Embryonic facial prominence (tissue), 1 donor: ENCODE data around the gene TTC3.

Experiments
- DNase-seq: peaks from one replicate; pipeline ENCODE4 v3.0.0-alpha.2; 2016; ENCODE audit errors: extremely low spot score

TTC3 gene

DNA sequence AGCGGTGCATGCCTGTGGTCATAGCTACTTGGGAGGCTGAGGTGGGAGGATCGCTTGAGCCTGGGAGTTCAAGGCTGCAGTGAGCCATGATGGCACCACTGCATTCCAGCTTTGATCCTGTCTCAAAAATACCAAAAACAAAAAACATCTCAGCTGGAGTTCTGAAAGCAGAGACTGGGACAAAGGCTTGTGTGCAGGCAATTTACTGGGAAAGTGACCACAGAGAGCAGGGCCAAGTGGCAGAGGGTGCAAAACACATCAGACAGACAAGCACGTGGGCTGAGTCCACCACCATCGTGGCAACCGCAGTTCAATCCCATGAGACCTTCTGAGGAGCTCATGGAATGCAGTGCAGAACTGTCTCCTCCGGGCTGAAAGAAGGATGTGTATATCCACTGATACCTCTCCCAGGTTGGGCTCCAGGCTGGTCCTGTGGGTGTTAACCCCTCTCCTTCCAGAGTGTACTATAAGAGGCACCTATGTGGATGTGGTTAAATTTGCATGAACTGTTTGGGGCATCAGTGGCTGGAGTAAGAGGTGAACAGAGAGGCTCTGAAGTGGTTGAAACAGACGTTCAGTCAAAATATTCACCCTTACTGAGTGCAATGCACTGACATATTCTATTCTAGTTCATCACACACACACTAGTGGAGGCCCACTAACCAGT is 11.0 kb upstream of the TTC3 start:
- no peak for DNase-seq

DNA sequence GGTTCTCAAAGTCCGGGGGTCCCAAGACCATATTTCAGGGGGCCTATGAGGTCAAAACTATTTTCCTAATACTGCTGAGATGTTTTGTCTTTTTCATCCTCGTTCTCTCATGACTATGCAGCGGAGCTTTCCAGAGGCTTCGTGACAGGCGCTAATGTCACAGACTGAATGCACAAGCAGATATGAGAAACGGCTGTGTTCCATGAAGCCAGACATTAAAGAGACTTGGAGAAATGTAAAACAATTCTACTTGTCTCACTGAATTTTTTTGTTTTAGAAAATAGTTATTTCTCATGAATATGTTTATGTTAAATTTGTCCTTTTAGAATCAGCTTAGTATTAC is 10.5 kb upstream of the TTC3 start:
- DNase-seq: no peak

DNA sequence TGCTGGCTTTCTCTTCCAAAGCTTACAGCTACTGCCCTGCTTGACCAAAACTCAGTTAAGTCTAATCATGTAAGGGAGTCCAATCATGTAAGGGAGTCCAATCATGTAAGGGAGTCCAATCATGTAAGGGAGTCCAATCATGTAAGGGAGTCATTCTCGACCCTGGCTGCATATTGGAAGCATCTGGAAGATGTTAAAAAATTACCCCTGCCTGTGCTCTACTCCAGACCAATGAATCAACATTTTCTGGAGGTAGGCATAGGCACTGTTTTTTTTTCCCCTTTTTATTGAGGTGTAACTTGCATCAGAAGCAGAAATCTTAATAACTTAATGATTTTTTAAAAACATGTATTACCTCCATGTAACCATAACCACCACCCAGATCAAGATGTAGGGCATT is 9.6 kb upstream of the TTC3 start:
- no peak for DNase-seq

DNA sequence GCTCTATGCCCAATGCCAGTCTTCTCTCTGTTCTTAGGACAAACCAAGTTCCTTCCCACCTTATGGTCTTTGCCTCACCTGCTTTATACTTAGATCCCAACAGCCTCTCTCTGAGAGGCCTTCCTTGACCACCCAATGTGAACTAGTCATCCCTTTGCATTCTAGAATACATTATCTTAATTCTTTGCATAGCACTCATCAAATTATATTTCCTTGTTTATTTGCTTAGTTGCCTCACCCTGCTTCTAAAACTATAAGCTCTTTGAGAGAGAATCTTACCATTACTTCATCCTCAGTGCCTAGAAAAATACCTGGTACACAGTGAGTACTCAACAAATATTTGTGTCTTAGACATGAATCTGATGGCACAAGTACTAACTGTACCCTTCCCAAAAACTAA is 8.2 kb upstream of the TTC3 start:
- DNase-seq: no peak

DNA sequence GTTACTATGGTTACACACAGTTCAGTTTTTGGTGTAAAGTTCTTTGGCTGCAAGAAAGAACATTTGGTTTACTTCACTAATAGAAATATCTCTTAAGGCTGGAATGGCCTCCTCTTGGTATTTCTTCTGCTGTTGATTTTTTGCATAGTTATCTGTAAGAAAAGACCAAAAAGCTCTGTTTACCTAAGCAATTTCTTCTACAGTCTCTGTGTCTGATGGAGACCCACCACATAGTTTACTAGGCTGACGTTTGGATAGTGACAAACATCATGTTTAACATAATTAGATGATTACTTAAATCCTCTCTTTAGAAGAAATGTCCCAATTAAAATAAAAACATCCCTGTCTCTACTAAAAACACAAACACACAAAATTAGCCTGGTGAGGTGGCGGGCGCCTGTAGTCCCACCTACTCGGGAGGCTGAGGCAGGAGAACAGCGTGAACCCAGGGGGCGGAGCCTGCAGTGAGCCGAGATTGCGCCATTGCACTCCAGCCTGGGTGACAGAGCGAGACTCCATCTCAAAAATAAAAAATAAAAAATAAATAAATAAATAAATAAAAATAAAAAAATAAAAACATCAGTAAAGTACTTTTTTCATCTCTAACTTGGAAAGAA is 7.4 kb upstream of the TTC3 start:
- DNase-seq: no peak

DNA sequence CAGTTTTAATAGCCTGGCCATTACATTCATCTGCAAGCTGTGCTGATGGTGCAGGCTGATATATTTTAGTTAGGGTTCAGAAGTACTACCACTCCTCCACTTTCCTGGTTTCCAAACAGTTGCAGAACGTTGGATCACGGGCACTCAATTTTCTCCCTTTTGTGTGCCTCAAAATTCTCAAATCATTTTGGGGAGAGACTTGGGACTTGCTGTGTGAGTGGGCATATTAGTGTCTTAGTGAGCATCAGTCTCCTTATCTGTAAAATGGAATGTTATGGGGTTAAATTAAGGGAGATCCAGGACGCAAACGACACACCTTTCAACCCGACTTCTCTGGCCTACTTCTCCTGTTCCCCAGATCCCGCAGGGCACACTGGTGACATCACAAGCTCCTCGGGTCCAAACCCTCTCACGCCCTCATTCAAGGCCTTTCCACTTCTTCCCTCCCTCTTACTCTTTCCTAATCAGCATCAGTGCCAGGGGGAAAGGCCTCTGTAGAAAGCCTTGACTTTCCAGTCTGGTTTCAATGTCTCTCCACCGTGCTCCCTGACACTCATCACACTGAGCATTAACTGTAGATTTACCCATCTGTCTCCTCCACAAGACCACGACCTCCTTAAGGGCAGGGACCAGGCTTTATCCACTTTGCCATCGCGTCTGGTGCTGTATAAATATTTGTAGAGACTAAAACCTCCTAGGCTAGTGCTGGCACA is 1.3 kb upstream of the TTC3 start:
- DNase-seq: peak; percentile 33

DNA sequence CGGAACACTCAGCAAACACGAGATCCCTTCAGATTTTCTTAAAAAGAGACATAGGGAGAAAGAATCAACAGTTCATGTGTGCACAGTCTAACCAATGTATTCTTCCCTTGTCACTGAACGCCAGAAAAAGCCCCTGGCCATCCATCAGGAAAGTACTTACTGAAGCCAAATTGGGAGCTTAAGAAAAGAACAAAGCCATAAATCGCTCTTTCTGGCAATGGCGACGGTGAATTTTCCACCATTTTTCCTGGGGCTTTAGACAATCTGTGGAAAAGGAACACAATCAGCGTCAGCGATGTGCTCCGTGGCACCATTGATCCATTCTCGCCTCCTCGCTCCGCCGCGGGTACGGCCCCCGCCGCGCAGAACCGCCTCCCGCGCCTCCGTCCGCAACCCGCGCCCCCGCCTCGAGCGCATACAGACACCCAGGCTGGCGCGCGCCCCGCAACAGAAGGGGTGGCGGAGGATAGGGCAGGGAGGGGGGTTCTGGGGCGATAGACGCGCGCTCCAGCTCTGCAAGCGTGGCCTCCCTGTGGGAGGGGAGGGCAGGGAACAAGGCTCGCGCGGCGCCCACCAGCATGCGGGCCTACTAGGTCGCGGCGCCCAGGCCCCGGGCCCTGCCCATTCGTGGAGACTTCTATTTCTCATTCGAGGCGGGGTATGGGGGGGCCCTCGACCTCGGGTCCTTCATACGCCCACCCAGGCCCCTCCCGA is 623 bp upstream of the TTC3 start:
- peak; percentile 82 for DNase-seq

DNA sequence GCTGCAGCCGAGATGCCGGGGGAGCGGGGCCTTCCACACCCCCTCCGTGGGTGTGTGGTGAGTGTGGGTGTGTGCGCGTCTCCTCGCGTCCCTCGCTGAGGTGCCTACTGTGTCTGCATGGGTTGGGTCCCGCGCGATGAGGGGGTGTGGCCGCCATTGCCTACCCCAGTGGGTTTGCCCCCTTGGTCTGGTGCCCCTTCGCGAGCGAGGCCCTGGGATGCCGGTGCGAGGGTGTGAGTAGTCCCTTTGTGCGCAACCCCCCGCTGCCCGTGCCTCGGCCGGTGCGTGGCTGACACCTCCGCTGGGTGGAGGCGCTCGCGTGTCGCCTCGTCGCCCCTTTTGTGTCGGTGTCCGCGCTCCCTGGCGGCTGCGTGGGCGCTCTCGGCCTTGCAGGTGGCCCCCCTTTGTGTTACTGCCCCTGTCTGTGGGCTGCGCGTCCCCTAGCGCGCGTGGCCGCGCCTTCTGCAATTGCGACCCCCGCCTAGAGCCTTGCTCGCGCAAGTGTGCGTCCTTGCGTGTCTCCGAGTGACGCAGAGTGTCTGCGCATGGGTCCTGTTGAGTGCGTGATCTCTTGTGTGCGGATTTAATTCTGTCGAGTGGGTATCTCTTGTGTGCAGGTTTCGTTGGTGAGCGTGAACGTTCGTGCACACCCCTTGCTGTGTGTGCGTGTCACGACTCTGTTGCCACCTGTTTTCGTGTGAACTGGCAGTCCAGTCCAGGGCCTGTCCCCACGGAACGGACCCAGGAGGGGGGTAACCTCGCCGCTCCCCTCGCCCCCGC is 553 bp downstream of the TTC3 start:
- DNase-seq: no peak

DNA sequence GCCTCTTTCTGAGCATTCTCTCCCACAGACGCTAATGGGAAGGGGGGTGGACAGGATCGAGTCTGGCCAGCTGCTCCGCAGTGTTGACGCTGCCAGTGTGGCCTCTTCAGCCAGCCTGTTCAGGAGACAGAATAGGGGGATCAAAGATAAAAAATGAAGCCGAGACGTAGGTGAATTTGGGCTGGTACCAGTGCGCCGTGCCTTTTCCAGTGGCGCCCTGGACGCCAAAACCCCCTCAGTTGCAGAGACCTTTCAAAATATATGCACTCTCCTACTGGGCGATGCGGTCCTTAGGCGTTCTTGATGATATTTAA is 1.1 kb downstream of the TTC3 start:
- no peak for DNase-seq

DNA sequence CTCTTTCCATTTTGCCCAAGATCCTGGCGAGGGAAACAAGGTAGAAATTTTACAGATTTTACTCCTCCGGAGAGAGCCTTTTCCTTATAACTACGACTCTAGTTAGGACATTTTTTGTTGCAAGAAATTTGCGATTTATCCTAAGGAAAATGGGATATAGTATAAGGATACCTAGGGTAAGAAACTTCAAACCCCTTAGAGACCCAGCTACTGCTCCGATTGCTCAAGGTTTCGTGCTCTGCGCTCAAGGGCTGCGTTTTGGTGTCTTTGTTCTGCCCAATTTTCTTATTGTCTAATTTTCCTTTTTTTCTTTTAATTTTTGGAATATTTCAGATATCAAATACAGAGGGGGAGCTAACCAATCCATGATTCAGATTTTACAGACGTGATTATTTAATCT is 1.5 kb downstream of the TTC3 start:
- no peak for DNase-seq

DNA sequence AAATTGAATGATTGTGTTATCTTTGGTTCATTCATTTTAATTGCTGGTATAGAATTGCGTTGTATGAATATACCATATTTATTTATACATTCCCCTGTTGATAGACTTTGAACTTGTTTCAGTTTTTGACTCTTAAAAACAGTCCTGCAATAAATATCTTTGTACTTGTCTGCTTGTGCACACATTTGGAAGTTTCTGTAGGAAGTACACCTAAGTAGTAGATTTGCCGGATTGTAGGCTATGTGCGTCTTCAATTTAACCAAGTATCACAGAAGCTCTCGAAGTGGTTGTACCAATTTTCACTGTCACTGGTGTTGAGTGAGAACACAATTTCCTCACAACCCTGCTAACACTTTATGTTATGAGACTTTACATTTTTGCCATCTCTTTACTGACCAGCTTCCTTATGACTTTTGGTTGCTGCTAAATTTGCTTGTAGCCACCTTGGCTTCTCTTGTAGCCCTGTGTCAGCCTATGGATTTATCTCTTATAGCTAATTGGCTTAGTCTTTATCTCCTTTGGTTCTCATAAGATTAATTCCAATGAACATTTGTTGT is 2.2 kb downstream of the TTC3 start:
- DNase-seq: no peak

DNA sequence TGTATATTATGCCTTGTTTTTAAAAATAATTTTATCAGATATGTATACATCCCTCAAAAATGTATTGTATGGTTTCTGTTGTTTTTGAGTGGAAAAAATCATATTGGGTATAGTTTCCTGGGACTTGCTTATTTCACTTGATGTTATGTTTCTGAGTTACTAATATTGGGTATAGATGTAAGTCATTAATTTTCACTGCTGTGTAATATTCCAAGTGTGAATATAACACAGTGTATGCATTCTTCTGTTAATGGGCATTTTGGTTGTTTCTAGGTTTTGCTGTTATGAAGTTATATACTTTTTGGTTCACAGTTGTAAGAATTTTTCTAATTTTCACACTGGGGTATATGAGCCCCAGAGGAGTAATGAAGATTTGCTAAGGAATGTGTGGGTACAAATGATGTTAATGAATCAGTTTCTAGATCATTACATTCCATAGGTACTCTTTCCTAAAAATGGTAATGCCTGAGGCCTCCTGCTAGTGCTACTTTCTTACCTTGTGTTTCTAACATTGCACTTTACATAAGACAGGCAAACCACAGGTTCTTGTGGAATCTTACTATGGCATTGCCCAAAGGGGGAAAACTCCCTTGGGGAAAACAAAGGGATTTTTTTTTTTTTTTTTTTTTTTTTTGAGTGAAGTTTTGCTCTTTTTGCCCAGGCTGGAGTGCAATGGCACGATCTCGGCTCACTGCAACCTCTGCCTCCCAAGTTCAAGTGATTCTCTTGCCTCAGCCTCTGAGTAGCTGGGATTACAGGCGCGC is 3.2 kb downstream of the TTC3 start:
- no peak for DNase-seq

DNA sequence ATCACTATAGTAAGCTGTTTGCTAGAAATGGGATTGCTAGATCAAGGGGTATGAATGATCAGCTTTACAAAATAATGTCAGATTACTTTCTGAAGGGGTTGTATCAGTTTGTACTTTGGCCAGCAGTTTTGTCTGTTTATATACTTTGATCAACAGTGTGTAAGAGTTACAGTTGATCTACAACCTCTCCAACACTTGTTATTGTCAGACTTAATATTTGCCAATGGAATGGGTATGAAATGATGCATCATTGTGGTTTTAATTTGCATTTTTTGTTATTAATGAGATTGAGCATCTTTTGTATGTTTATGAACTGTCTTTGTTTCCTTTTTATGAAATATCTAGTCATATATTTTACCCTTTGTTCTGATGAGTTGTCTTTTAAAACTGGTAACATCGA is 4.3 kb downstream of the TTC3 start:
- DNase-seq: no peak

DNA sequence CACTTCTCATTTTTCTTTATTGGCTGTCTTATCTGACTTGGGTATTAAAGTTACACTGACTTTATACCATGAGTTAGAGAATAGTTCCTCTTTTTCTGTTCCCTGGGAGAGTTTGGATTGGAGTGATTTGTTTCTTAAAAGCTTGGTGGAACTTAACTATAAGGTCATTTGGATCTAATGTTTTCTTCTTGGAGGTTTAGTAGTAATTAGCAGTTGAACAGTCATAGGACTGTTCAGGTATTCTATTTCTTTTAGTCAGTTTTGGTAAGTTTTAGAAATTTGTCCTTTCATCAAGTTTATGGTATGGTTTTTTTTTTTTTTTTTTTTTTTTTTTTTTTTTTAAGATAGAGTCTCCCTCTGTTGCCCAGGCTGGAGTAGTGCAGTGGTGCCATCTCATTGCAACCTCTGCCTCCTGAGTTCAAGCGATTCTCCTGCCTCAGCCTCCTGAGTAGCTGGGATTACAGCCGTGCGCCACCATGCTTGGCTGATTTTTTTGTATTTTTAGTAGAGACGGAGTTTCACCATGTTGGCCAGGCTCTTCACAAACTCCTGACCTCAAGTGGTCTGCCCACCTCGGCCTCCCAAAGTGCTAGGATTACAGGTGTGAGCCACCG is 6.3 kb downstream of the TTC3 start:
- DNase-seq: no peak

DNA sequence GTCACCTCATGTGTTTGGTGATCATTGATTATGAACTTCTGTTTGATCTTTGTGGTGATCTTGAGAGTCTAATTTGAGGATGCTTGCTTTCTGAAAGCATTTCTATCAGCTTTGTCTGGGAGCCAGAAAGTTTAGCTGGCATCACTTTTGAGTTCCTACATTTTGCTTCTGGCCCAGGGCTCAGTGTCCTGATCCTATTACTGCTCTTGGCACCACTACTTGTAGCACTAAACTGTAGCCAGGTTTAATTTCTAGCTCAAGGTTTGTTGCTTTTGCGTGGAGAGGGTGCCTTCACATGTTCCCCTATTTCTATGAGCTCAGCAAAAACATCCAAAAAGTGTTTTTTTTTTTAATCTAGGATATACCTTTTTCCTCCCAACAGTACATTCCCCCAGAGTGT is 9.3 kb downstream of the TTC3 start:
- DNase-seq: no peak

DNA sequence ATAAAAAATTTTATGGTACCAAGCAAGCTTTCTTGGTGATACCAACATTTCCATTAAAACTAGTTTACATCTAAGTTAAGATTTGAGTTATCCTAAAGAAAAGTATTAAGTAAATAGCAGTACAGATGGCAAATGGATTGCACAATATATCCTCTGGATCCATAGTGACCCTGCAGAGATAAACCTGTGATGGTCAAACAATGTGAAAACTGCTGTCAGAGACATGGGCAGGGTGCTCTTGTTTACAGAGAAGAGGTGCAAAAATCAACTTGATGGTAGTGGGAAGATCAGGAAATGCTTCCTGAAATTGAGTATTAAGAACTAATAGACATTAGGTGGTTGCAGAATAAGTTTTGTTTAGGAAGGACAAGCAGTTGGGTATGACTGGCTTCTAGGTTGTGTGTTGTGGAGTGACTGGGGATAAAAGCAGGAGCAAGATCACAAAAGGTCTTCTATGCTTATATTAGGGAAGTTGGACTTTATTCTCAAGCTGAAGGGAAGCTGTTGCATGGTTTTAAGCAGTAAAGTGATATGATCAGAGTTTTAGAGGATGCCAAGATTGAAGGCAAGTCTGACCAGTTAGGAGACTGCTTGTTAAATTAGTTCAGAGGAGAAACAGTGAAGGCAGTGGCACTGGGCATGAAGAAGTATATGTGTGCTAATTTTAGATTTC is 9.9 kb downstream of the TTC3 start:
- no peak for DNase-seq

DNA sequence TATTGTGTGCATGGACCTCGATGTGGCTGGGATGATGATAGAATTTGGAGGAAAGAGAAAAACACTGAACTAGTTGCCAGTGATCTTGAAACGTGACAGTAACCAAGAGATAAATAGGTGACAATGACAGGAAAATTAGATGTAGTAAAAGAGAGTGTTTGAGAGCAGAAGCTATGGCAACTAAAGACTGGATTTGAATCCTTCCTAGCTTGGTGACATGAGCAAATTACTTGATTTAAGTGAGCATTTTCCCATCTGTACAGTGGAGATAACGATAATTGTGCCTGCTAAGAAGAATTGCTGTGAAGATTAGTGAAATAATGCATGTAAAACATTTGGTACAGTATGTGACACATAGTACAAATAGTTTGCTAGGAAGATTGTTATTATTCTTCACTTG is 12.7 kb downstream of the TTC3 start:
- no peak for DNase-seq

DNA sequence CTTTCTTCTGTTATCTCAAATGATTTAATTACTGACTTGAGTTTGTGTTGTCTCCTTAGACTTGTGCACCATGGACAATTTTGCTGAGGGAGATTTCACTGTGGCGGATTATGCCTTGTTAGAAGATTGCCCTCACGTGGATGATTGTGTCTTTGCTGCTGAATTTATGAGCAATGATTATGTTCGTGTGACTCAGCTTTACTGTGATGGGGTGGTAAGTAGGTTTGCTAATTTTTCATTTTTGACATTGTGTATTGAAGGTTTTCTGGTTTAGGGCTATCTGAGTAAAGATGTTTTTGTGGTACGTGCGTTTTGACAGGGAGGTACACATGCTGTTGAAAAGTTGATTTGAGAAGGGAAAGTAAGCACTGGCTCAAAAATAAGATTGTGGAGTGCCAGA is 14.1 kb downstream of the TTC3 start:
- no peak for DNase-seq

DNA sequence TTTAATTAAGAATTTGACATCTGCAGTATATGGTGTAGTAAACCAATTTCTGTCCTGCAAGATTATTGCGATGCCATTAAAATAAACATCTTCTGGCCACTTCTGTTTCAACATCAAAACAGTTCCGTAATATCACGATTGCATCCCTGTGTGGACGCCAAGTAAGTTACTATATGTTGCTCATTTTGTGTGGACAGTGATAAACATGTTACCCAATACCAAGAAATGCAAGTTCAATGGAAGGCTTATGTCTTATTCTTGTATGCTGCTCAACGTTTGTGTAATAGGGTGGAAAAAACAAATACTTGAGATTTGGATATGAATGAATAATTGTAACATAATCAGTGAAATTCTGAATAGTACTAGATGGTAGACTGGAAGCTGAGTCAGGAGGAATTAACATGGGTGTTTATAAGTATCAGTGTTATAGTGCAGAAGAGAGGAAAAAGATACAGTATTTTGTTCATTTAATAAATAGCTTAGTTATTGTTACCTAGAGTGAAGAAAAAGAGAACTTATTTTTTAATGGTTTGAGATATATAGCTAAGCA is 15.2 kb downstream of the TTC3 start:
- no peak for DNase-seq

DNA sequence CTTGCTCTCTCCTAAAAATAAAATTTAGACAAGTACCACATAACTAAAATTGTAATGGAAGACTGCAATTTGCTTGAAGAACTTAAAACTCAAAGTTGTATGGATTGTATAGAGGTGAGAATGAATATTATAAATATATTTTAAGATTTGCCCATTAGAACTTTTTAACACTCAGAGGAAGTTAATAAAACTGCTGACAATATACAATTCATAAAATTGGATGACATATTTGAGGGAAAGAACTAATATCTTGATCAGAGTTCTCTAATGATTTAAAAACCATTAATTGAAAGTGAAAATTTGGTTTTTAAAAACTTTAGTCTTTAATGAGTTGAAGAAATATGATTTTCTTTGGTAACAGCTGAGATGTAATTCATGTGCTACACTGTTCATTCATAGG is 20.9 kb downstream of the TTC3 start:
- DNase-seq: no peak
